Subcutaneous adipose tissue (tissue), 4 donors: ENCODE results near the gene SLC2A11. TPM values are rescaled to one million over a fixed set of nuclear protein-coding genes. Genes with fewer than 3 reads are reported as not detected.

Experiments used
- small RNA-seq: library from RNA; depleted of rRNA; stranded (forward); fragments of <200 nt; gene quantifications from one replicate; pipeline ENCODE3, GENCODE V24; 2016
- total RNA-seq, 4 donors: library from RNA; depleted of rRNA; stranded (reverse); fragments of >200 nt; gene quantifications; one replicate each; pipeline ENCODE4 v1.1.0, GENCODE V29; 2016
- TF ChIP-seq, protein P1 (sequence below): fragments of 450-650 bp; IDR thresholded peaks from one replicate; pipeline ENCODE4 v1.5.1; 2016; ENCODE audit warnings: low read depth, mild to moderate bottlenecking, control low read depth, antibody characterized with exemption, moderate library complexity

The SLC2A11 gene
- total RNA-seq, 4 donors from 2014 or later = 4.8 to 10.2 (median 5.5) TPM

DNA sequence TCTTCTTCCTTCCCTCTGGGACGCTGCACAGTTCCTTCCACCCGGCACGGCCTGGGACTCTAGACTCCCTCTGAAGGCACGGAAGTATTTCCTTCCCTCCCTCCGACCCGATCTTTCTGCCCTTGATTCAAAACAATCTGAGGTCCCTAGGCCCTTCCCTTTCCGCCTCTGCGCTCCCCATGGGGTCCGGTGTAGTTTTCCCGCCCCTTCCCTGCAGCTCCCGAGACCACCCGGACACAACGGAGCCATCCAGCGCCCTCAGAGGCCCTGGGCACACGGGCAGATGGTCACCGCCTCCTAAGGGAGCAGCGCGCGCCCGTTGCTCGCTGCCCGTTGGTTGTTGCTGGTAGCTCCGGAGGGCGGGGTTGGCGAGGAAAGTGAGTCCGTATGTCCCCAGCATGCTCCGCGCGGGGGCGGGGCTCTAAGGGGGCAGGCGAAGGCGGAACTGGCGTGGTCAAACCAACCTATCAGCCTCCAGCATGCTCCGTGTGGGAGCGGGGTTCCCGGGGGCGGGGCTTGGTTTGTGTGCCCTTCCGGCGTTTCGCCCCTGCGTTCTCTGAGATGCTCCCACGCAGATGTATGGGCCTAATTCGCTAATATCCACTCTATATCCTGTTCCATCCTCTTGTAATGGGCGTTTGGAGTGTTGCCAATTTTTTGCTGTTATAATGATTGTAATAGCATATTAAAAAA is 56.1 kb downstream of the SLC2A11 start:
- TF ChIP-seq, protein P1, sequence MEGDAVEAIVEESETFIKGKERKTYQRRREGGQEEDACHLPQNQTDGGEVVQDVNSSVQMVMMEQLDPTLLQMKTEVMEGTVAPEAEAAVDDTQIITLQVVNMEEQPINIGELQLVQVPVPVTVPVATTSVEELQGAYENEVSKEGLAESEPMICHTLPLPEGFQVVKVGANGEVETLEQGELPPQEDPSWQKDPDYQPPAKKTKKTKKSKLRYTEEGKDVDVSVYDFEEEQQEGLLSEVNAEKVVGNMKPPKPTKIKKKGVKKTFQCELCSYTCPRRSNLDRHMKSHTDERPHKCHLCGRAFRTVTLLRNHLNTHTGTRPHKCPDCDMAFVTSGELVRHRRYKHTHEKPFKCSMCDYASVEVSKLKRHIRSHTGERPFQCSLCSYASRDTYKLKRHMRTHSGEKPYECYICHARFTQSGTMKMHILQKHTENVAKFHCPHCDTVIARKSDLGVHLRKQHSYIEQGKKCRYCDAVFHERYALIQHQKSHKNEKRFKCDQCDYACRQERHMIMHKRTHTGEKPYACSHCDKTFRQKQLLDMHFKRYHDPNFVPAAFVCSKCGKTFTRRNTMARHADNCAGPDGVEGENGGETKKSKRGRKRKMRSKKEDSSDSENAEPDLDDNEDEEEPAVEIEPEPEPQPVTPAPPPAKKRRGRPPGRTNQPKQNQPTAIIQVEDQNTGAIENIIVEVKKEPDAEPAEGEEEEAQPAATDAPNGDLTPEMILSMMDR = no peak

DNA sequence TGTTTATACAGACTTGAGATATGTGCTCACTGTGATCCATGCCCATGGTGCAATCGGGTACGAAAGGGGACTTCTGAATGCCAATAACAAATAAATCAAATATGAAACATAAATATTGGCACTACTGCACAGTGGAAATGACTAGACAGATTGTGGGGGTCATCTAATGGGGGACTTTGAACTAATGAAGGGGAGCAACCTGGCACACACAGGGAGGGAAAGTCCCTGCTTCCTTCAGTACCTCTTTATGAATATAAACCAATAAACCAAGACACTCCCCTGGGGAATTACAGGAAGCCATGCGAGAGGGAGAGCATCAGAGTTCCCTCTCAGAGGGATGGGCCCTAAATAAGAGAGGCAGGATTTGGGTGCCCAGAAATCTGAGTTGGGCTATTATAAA is 57.6 kb downstream of the SLC2A11 start:
- TF ChIP-seq, protein P1 = no peak

DNA sequence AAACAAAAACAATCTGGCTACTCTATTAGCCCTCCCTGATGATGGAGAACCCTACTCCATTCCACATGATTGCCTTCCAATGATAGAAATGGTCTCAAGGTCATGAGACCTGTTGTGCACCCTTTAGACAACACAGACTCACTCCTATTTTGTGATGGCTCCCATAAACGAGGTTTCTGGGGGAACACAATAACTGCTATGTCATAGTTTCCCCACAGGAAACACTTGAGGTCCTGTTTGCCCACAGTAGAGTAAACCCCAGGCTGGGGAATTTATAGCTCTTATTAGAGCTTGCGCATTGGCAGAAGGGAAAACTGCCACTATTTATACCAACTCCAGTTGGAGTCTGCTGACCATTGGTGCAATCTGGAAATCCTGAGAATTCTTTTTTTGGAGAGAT is 65.2 kb downstream of the SLC2A11 start:
- TF ChIP-seq, protein P1 = no peak

DNA sequence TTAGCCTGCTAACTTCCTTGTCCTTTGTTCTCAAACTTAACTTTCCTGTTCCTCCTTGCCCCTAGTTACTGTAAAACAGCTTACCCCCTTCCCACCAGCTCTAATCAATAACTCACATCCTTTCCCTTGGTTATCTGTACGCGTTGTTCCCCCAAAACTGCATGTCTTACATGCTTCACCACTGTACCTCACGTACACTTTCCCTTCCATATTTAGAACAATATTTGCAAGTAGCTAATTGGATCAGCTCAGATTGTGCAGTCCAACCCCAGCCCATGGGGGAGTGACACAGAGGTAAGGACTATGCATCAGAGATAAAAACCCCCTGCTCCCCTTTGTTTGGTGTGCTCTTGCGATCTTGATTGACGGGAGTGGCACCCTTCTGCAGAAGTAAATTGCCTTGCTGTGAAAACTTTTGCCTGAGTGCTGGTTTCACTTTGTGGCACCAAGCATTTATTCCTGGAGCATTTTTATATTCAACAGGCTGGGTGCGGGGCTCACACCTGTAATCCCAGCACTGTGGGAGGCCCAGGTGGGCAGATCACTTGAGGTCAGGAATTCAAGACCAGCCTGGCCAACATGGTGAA is 67.4 kb downstream of the SLC2A11 start:
- TF ChIP-seq, protein P1 = no peak

DNA sequence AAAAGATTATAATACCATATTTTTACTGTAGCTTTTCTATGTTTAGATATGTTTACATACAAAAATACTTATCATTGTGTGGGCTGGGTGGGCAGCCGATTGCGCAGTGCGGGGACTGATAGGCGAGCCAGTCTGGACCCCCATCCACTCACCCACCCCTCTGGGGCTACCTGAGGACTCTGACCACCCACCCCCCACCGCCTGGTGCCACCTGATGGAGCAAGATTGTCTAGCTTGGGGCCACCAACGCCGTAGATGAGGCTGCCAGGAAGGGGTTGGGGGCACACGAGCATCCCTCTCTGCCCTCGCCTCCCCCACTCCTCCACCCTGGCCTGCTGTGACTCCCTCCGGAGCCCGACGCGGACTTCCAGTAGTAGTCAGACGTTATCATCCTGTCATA is 68.9 kb downstream of the SLC2A11 start:
- TF ChIP-seq, protein P1 = no peak

Small RNAs within 50 kb of the gene (small RNA-seq; reads per million reads assigned to genes)
- gene RN7SL268P = not detected

Other genes with a start within 250 kb of the SLC2A11 start
- 1 to 10 TPM in 1 of 4 donors, under 1 TPM in 2, not detected in 1; 0.44 to 1.5 (median 0.57) TPM for gene DRICH1, start 225.6 kb upstream of the SLC2A11 start, total RNA-seq
- gene RGL4, start 166.9 kb upstream of the SLC2A11 start, total RNA-seq = not detected
- 1 to 10 TPM; 2.9 to 7.0 (median 3.7) TPM for gene ZNF70, start 106.8 kb upstream of the SLC2A11 start, total RNA-seq
- 1 to 10 TPM in 1 of 4 donors, not detected in 3; 6.8 TPM for gene VPREB3, start 103.5 kb upstream of the SLC2A11 start, total RNA-seq
- not detected for gene C22orf15, start 94.9 kb upstream of the SLC2A11 start, total RNA-seq
- 10 to 100 TPM in 3 of 4 donors, 1 to 10 TPM in 1; 9.3 to 84.6 (median 26.6) TPM for gene CHCHD10, start 89.9 kb upstream of the SLC2A11 start, total RNA-seq
- 1 to 10 TPM; 2.1 to 2.8 (median 2.2) TPM for gene MMP11, start 85.0 kb upstream of the SLC2A11 start, total RNA-seq
- gene SMARCB1, start 70.9 kb upstream of the SLC2A11 start, total RNA-seq = 10 to 100 TPM; 26.3 to 84.2 (median 37.5) TPM
- gene DERL3, start 18.9 kb upstream of the SLC2A11 start, total RNA-seq = 1 to 10 TPM in 1 of 4 donors, under 1 TPM in 1, not detected in 2; 0.22 to 1.5 TPM
- 100 to 1,000 TPM in 3 of 4 donors, 10 to 100 TPM in 1; 58.8 to 202 (median 128) TPM for gene MIF, start 36.5 kb downstream of the SLC2A11 start, total RNA-seq
- 1 to 10 TPM; 1.7 to 7.5 (median 3.5) TPM for gene GSTT2B, start 103.3 kb downstream of the SLC2A11 start, total RNA-seq
- gene DDTL, start 109.0 kb downstream of the SLC2A11 start, total RNA-seq = under 1 TPM in 3 of 4 donors, not detected in 1; 0.65 to 0.94 (median 0.88) TPM
- gene DDT, start 116.6 kb downstream of the SLC2A11 start, total RNA-seq = 100 to 1,000 TPM in 2 of 4 donors, 10 to 100 TPM in 2; 94.9 to 211 (median 111) TPM
- gene GSTT2, start 122.3 kb downstream of the SLC2A11 start, total RNA-seq = not detected
- not detected for gene GSTT4, start 147.6 kb downstream of the SLC2A11 start, total RNA-seq
- gene CABIN1, start 153.4 kb downstream of the SLC2A11 start, total RNA-seq = 10 to 100 TPM; 22.5 to 50.9 (median 31.9) TPM